Measurements from ENCODE around the gene HES5. TPM values are rescaled to one million over a fixed set of nuclear protein-coding genes. Genes with fewer than 3 reads are reported as not detected.
"Not testable (repeated sequence)": the region's sequence is repeated elsewhere in the genome, so short reads cannot be mapped to it uniquely, and the experiment has no call there.

The HES5 gene
- total RNA-seq, 2 donors from 2014 or later: 0.24 to 0.32 TPM

- no peak for DNase-seq (ENCODE audit: low spot score)
- intact Hi-C loops (cut with DNase I): no loop called here
Measured at GRCh38 chr1:2561898-2562895, 32.1 kb upstream of the HES5 start.

- no peak for DNase-seq (ENCODE audit: low spot score)
- intact Hi-C loops (cut with DNase I): no loop called here
Measured at GRCh38 chr1:2561446-2561845, 31.4 kb upstream of the HES5 start.

- no peak for DNase-seq (ENCODE audit: low spot score)
- intact Hi-C loops (cut with DNase I): no loop called here
Measured at GRCh38 chr1:2560299-2561073, 30.4 kb upstream of the HES5 start.

- no peak for DNase-seq (ENCODE audit: low spot score)
- intact Hi-C loops (cut with DNase I): no loop called here
Measured at GRCh38 chr1:2559509-2560298, 29.6 kb upstream of the HES5 start.

GRCh38 chr1:2558861-2559260 lies 28.8 kb upstream of the HES5 start:
- intact Hi-C loops (cut with DNase I): no loop called here
- DNase-seq (ENCODE audit: low spot score): no peak

- intact Hi-C loops (cut with DNase I): no loop called here
- DNase-seq (ENCODE audit: low spot score): no peak
Measured at GRCh38 chr1:2558420-2558819, 28.4 kb upstream of the HES5 start.

- intact Hi-C loops (cut with DNase I): no loop called here
Measured at GRCh38 chr1:2557482-2558400, 27.7 kb upstream of the HES5 start.

GRCh38 chr1:2556678-2557481 lies 26.8 kb upstream of the HES5 start:
- DNase-seq (ENCODE audit: low spot score): no peak
- intact Hi-C loops (cut with DNase I): no loop called here

More at GRCh38 chr1:2557482-2558400, 27.7 kb upstream of the HES5 start:
- DNase-seq (ENCODE audit: low spot score): no peak

- intact Hi-C loops (cut with DNase I): no loop called here
- DNase-seq (ENCODE audit: low spot score): no peak
Measured at GRCh38 chr1:2556277-2556677, 26.2 kb upstream of the HES5 start, which contains the start of gene TNFRSF14. TNFRSF14 (plus strand) TSS chr1:2556371; CDS start chr1:2556665, 294 bp downstream.

- intact Hi-C loops (cut with DNase I): no loop called here
- peak; percentile 96 for DNase-seq (ENCODE audit: low spot score)
Measured at GRCh38 chr1:2555634-2556276, 25.7 kb upstream of the HES5 start.

GRCh38 chr1:2554621-2555387 lies 24.7 kb upstream of the HES5 start:
- intact Hi-C loops (cut with DNase I): no loop called here
- DNase-seq (ENCODE audit: low spot score): no peak

GRCh38 chr1:2553871-2554620 lies 24.0 kb upstream of the HES5 start:
- intact Hi-C loops (cut with DNase I): no loop called here
- DNase-seq (ENCODE audit: low spot score): no peak

GRCh38 chr1:2553076-2553475 lies 23.0 kb upstream of the HES5 start:
- DNase-seq (ENCODE audit: low spot score); intact Hi-C loops (cut with DNase I): not testable (repeated sequence)

GRCh38 chr1:2552189-2552588 lies 22.1 kb upstream of the HES5 start:
- no peak for DNase-seq (ENCODE audit: low spot score)
- intact Hi-C loops (cut with DNase I): no loop called here

GRCh38 chr1:2551544-2551943 lies 21.5 kb upstream of the HES5 start:
- intact Hi-C loops (cut with DNase I); DNase-seq (ENCODE audit: low spot score): not testable (repeated sequence)

Measured in posterior vena cava (tissue), 2 donors.